Measurements from ENCODE around the gene DGKI. TPM values are rescaled to one million over a fixed set of nuclear protein-coding genes. Genes with fewer than 3 reads are reported as not detected.
A peak's percentile ranks its signal among the peaks of the same experiment; 100 is the strongest.

Gene DGKI
- total and polyA plus RNA-seq, 2 of the 4 experiments (the other 2 are of a cell fraction), result 3.9 to 15.8 TPM

DNA sequence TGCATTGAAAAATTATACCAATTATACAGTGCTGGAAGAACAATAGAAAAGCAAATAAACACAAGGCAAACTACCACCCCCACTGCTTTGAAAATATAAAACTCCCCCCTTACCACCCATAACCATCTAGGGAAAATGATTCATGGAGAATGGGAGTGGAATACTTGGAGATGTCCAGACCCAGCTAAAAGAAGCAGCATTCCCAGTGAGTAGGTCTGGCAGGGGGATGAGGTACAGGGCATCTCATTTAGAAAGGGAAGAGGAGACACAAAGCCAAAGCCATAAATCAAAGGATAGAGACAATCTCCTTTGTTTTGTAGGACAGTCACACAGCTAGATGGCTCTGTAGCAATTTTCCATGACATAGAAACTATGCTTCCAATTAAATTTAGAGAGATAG lies 36.0 kb upstream of the DGKI start:
- TF ChIP-seq BHLHE40 (IDR thresholded peaks at IDR 0.05; ENCODE audit: low read depth, low read length) (no peak), POLR2A (IDR thresholded peaks at IDR 0.05; ENCODE audit: low read depth, low read length) (no peak), RFX5 (IDR thresholded peaks at IDR 0.05; ENCODE audit: low read depth, low read length) (no peak), NFE2L2 (IDR thresholded peaks at IDR 0.05; ENCODE audit: low read depth, low read length) (no peak), RAD21 (IDR thresholded peaks at IDR 0.05; ENCODE audit: low read length) (no peak), CEBPB (IDR thresholded peaks at IDR 0.05; ENCODE audit: low read depth, low read length) (no peak), SMC3 (IDR thresholded peaks at IDR 0.05; ENCODE audit: low read depth, low read length) (no peak), MAFK (IDR thresholded peaks at IDR 0.05; ENCODE audit: low read depth, low read length) (no peak), RCOR1 (IDR thresholded peaks at IDR 0.05; ENCODE audit: insufficient replicate concordance, low read length) (no peak)
- TF ChIP-seq, protein P1, sequence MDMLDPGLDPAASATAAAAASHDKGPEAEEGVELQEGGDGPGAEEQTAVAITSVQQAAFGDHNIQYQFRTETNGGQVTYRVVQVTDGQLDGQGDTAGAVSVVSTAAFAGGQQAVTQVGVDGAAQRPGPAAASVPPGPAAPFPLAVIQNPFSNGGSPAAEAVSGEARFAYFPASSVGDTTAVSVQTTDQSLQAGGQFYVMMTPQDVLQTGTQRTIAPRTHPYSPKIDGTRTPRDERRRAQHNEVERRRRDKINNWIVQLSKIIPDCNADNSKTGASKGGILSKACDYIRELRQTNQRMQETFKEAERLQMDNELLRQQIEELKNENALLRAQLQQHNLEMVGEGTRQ (IDR thresholded peaks at IDR 0.05; ENCODE audit: low read depth, low read length), result no peak
- TF ChIP-seq, protein P2, sequence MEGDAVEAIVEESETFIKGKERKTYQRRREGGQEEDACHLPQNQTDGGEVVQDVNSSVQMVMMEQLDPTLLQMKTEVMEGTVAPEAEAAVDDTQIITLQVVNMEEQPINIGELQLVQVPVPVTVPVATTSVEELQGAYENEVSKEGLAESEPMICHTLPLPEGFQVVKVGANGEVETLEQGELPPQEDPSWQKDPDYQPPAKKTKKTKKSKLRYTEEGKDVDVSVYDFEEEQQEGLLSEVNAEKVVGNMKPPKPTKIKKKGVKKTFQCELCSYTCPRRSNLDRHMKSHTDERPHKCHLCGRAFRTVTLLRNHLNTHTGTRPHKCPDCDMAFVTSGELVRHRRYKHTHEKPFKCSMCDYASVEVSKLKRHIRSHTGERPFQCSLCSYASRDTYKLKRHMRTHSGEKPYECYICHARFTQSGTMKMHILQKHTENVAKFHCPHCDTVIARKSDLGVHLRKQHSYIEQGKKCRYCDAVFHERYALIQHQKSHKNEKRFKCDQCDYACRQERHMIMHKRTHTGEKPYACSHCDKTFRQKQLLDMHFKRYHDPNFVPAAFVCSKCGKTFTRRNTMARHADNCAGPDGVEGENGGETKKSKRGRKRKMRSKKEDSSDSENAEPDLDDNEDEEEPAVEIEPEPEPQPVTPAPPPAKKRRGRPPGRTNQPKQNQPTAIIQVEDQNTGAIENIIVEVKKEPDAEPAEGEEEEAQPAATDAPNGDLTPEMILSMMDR (conservative IDR thresholded peaks at IDR 0.05; ENCODE audit: low read depth, low read length), result no peak
- Histone ChIP-seq H2AK5ac (ENCODE audit: low read depth, low read length) (no peak overlapping the region), H3K56ac (ENCODE audit: extremely low read depth, insufficient read depth, low read length) (no peak overlapping the region), H4K5ac (ENCODE audit: low read depth, low read length) (no peak overlapping the region), H3K14ac (replicated peaks; ENCODE audit: low read depth, low read length) (no peak overlapping the region), H2BK5ac (ENCODE audit: low read depth, low read length, poor library complexity, severe bottlenecking) (peak overlapping the region; percentile 76), H3K9me1 (ENCODE audit: insufficient read depth, low read length) (peaks cover 30% of the 10 kb centered on the region), H2BK20ac (ENCODE audit: low read depth, low read length) (peak overlapping the region; percentile 53), H3K27me3 (ENCODE audit: control insufficient read depth, insufficient read depth, low read length) (no peaks in the 10 kb centered on the region), H3K4ac (ENCODE audit: low read depth, low read length) (peak overlapping the region; percentile 75), H2AFZ (replicated peaks; ENCODE audit: low read length, poor library complexity) (no peak overlapping the region), H2BK120ac (ENCODE audit: low read depth, low read length) (peak overlapping the region; percentile 60; the same call in 1 of the 2 replicates), H3K9ac (ENCODE audit: low read depth, low read length) (no peak overlapping the region), H3K18ac (ENCODE audit: low read depth, low read length) (peak overlapping the region; percentile 14; the same call in 1 of the 2 replicates), H4K8ac (ENCODE audit: low read depth in 2 of 2, low read length in 2 of 2) (peak overlapping the region in 1 of 2 experiments; percentile 52; a peak in 1 of 4 replicates), H4K20me1 (ENCODE audit: insufficient read depth, low read length) (peaks cover 10% of the 10 kb centered on the region), H4K91ac (ENCODE audit: insufficient read depth, low read depth, low read length) (no peak overlapping the region), H3K79me1 (ENCODE audit: low read depth in 1 of 2, low read length in 2 of 2) (peaks cover 11 to 65% of the 10 kb centered on the region in 2 experiments), H3K9me3 (ENCODE audit: control insufficient read depth, insufficient read depth, low read length) (peaks cover 5% of the 10 kb centered on the region), H2BK15ac (ENCODE audit: low read depth, low read length) (no peak overlapping the region), H2AK9ac (replicated peaks; ENCODE audit: low read depth, low read length, poor library complexity) (no peak overlapping the region), H3K36me3 (ENCODE audit: control insufficient read depth, insufficient read depth, low read length) (peaks cover 61% of the 10 kb centered on the region), H3K4me3 (ENCODE audit: insufficient read depth, low read depth, low read length) (no peak overlapping the region), H3K4me2 (ENCODE audit: low read depth, low read length) (peak overlapping the region; percentile 30; the same call in 1 of the 2 replicates), H3K27ac (ENCODE audit: insufficient read depth, low read length) (no peak overlapping the region; the same call in 1 of the 2 replicates), H3K23ac (ENCODE audit: low read depth, low read length) (peak overlapping the region; percentile 48; the same call in 1 of the 2 replicates), H3K4me1 (ENCODE audit: control insufficient read depth, insufficient read depth, low read length) (peaks cover 18% of the 10 kb centered on the region)
- dilution Hi-C loops (cut with HindIII; ENCODE audit: low sequenced_read_pairs, unreplicated experiment) (no loop called here), in situ Hi-C loops (cut with MboI; ENCODE audit: low sequenced_read_pairs) (no loop called here), intact Hi-C loops (cut with micrococcal nuclease) (loop anchor here (5.0 kb wide), 2 partner anchors 36 to 276 kb away; partner anchors contain the start of gene DGKI)
- BruUV-seq (replicated peaks), result no TSS peak
- ChIA-PET POLR2A (ENCODE audit: unreplicated experiment) (no interaction called here), CTCF (interaction anchor here (0.6 kb wide), 1 partner anchor 108 kb away, joined by 3 read pairs; no protein-coding TSS in a partner anchor)
- DNase-seq (peak; percentile 50), ATAC-seq (ENCODE audit: low read depth) (peak; percentile 22)
